Measurements from ENCODE around the gene UNC93B1.
"Not testable (repeated sequence)": the region's sequence is repeated elsewhere in the genome, so short reads cannot be mapped to it uniquely, and the experiment has no call there.

UNC93B1 gene

GRCh38 chr11:68009391-68010089 lies 5.6 kb upstream of the UNC93B1 start:
- DNase-seq (ENCODE audit: low read depth, low spot score) = no peak

GRCh38 chr11:68008381-68009337 lies 4.8 kb upstream of the UNC93B1 start:
- DNase-seq (ENCODE audit: low read depth, low spot score) = no peak

- DNase-seq (ENCODE audit: low read depth, low spot score) = no peak
Measured at GRCh38 chr11:68007498-68008380, 3.8 kb upstream of the UNC93B1 start.

- no peak for DNase-seq (ENCODE audit: low read depth, low spot score)
Measured at GRCh38 chr11:68006606-68007166, 2.8 kb upstream of the UNC93B1 start.

- no peak for DNase-seq (ENCODE audit: low read depth, low spot score)
Measured at GRCh38 chr11:68004551-68005335, 846 bp upstream of the UNC93B1 start.

- no peak for DNase-seq (ENCODE audit: low read depth, low spot score)
Measured at GRCh38 chr11:68002938-68003845, 705 bp downstream of the UNC93B1 start.

- no peak for DNase-seq (ENCODE audit: low read depth, low spot score)
Measured at GRCh38 chr11:68002575-68002937, 1.3 kb downstream of the UNC93B1 start.

GRCh38 chr11:67999704-68000103 lies 4.2 kb downstream of the UNC93B1 start:
- no peak for DNase-seq (ENCODE audit: low read depth, low spot score)

- no peak for DNase-seq (ENCODE audit: low read depth, low spot score)
Measured at GRCh38 chr11:67999201-67999629, 4.7 kb downstream of the UNC93B1 start.

GRCh38 chr11:67998150-67999045 lies 5.5 kb downstream of the UNC93B1 start:
- no peak for DNase-seq (ENCODE audit: low read depth, low spot score)

- DNase-seq (ENCODE audit: low read depth, low spot score) = no peak
Measured at GRCh38 chr11:67997475-67997921, 6.4 kb downstream of the UNC93B1 start.

- DNase-seq (ENCODE audit: low read depth, low spot score) = no peak
Measured at GRCh38 chr11:67996622-67997474, 7.0 kb downstream of the UNC93B1 start.

- DNase-seq (ENCODE audit: low read depth, low spot score) = no peak
Measured at GRCh38 chr11:67996051-67996450, 7.8 kb downstream of the UNC93B1 start.

- DNase-seq (ENCODE audit: low read depth, low spot score) = not testable (repeated sequence)
Measured at GRCh38 chr11:67995579-67995978, 8.3 kb downstream of the UNC93B1 start.

- not testable (repeated sequence) for DNase-seq (ENCODE audit: low read depth, low spot score)
Measured at GRCh38 chr11:67995129-67995528, 8.8 kb downstream of the UNC93B1 start.

GRCh38 chr11:67994387-67994786 lies 9.5 kb downstream of the UNC93B1 start:
- DNase-seq (ENCODE audit: low read depth, low spot score) = not testable (repeated sequence)

- DNase-seq (ENCODE audit: low read depth, low spot score) = not testable (repeated sequence)
Measured at GRCh38 chr11:67993821-67994220, 10.1 kb downstream of the UNC93B1 start.
